Uterus (tissue), 2 donors: ENCODE measurements around the gene PLXNB3.
"Not testable (repeated sequence)": the region's sequence is repeated elsewhere in the genome, so short reads cannot be mapped to it uniquely, and the experiment has no call there.

Source experiments
- CTCF ChIP-seq, 4 experiments: fragments of 200-600 bp in 2 of 4; fragments of 450-650 bp in 2 of 4; sonication (generic) in 2 of 4; IDR thresholded peaks; one replicate each; pipeline ENCODE4 v1.5.1; 2016 to 2019; ENCODE audit warnings: antibody characterized with exemption in 4 of 4, mild to moderate bottlenecking in 2 of 4, moderate library complexity in 1 of 4
- POLR2A ChIP-seq, 2 donors: fragments of 450-650 bp; IDR thresholded peaks; one replicate each; pipeline ENCODE4 v1.6.1; 2016; ENCODE audit warnings: antibody characterized with exemption in 2 of 2, mild to moderate bottlenecking in 1 of 2, moderate library complexity in 1 of 2

- TF ChIP-seq POLR2A, CTCF (IDR thresholded peaks at IDR 0.05): not testable (repeated sequence)
These were observed 54.0 kb downstream of the PLXNB3 start for GRCh38 chrX:153818064-153818463.
